Fibroblast of lung (primary cell): ENCODE data around the gene KDM1A.

Experiments
- CTCF ChIP-seq, 2 donors: IDR thresholded peaks in 1 of 2; conservative IDR thresholded peaks in 1 of 2; 1 replicate in 1 of 2; 2 replicates in 1 of 2; pipeline ENCODE4 v1.5.1; 2011 to 2012; ENCODE audit warnings: low read length in 2 of 2, control low read depth in 1 of 2, inconsistent platforms in 1 of 2, low read depth in 1 of 2, mild to moderate bottlenecking in 1 of 2
- EZH2 ChIP-seq: IDR thresholded peaks from 2 replicates; pipeline ENCODE4 v1.5.1; 2012; ENCODE audit warnings: low read length, control low read depth, mild to moderate bottlenecking; ENCODE audit errors: missing control alignments

DNA sequence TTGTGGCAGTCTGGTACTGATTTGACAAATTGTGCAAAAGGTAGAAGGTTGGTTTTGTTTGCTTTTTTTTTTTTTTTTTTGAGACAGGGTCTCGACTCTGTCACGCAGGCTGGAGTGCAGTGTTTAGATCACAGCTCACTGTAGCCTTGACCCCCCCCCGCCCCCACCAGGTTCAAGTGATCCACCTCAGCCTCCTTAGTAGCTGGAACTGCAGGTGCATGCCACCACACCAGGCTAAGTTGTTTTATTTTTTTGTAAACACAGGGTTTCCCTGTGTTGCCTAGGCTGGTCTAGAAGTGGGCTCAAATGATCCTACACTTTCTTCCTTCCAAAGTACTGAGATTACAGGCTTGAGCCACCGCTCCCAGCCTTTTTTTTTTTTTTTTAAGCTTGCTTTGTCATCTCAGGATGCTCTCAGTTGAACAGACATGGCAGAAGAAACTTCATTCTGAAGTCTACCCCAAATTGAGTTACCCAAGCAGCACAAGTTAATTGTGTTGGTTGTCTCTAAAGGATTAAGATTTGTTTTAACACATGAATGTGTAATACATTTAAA lies 8.2 kb downstream of the KDM1A start:
- no peak for TF ChIP-seq CTCF (conservative IDR thresholded peaks at IDR 0.05 in 1 of 2, IDR thresholded peaks at IDR 0.05 in 1 of 2; ENCODE audit: low read depth in 1 of 2, low read length in 2 of 2)
- TF ChIP-seq EZH2 = no peak
